ENCODE results near the gene MYO15A.

MYO15A gene

DNA sequence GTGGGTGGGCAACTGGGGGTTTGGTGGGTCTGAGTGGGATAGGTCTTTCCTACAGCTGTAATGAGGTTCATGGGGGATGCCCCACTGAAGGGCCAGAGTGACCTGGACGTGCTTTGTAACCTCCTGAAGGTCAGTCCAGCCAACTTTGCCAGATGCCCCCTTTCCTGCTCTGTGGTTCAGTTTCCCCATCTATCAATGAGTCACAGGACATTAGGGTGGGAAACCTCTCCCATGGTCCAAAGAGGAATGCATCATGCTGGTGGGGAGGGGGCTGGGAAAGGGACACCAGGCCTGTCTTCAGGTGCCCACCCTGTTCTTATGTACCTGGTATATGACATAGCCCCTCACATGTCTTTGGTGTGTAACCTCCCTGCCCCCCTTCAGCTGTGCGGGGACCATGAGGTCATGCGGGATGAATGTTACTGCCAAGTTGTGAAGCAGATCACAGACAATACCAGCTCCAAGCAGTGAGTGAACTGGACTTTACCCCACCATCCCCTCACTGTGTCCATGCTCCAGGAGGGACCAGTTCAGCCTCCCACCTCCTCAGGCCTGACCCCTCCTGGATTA is 51.1 kb downstream of the MYO15A start:
- Histone ChIP-seq H4K20me1 (ENCODE audit: insufficient read depth, low read length, poor library complexity, severe bottlenecking) (no peaks in the 10 kb centered on the region), H3K9ac (ENCODE audit: low read depth, low read length, poor library complexity, severe bottlenecking) (no peak overlapping the region), H3K4me3 (ENCODE audit: low read length, poor library complexity, severe bottlenecking) (no peak overlapping the region), H3K4me1 (ENCODE audit: insufficient read depth, low read length, poor library complexity, severe bottlenecking) (no peaks in the 10 kb centered on the region), H3K9me3 (ENCODE audit: insufficient read depth, low read depth, low read length) (no peaks in the 10 kb centered on the region), H3K36me3 (ENCODE audit: insufficient read depth, low read length) (no peaks in the 10 kb centered on the region), H3F3A (ENCODE audit: low read depth) (no peaks in the 10 kb centered on the region), H2AFZ (ENCODE audit: low read length) (no peak overlapping the region), H3K9me2 (replicated peaks; ENCODE audit: low read depth, low read length) (no peaks in the 10 kb centered on the region), H3K27me3 (ENCODE audit: insufficient read depth, low read length, poor library complexity, severe bottlenecking) (no peaks in the 10 kb centered on the region), H3K4me2 (ENCODE audit: low read depth, low read length, poor library complexity, severe bottlenecking) (no peak overlapping the region), H3K79me2 (ENCODE audit: insufficient read depth, low read length) (no peaks in the 10 kb centered on the region)
- TF ChIP-seq, protein P1, sequence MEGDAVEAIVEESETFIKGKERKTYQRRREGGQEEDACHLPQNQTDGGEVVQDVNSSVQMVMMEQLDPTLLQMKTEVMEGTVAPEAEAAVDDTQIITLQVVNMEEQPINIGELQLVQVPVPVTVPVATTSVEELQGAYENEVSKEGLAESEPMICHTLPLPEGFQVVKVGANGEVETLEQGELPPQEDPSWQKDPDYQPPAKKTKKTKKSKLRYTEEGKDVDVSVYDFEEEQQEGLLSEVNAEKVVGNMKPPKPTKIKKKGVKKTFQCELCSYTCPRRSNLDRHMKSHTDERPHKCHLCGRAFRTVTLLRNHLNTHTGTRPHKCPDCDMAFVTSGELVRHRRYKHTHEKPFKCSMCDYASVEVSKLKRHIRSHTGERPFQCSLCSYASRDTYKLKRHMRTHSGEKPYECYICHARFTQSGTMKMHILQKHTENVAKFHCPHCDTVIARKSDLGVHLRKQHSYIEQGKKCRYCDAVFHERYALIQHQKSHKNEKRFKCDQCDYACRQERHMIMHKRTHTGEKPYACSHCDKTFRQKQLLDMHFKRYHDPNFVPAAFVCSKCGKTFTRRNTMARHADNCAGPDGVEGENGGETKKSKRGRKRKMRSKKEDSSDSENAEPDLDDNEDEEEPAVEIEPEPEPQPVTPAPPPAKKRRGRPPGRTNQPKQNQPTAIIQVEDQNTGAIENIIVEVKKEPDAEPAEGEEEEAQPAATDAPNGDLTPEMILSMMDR (conservative IDR thresholded peaks at IDR 0.05; ENCODE audit: low read length), result no peak
- no peak for TF ChIP-seq EZH2phosphoT487 (IDR thresholded peaks at IDR 0.05; ENCODE audit: borderline replicate concordance)

DNA sequence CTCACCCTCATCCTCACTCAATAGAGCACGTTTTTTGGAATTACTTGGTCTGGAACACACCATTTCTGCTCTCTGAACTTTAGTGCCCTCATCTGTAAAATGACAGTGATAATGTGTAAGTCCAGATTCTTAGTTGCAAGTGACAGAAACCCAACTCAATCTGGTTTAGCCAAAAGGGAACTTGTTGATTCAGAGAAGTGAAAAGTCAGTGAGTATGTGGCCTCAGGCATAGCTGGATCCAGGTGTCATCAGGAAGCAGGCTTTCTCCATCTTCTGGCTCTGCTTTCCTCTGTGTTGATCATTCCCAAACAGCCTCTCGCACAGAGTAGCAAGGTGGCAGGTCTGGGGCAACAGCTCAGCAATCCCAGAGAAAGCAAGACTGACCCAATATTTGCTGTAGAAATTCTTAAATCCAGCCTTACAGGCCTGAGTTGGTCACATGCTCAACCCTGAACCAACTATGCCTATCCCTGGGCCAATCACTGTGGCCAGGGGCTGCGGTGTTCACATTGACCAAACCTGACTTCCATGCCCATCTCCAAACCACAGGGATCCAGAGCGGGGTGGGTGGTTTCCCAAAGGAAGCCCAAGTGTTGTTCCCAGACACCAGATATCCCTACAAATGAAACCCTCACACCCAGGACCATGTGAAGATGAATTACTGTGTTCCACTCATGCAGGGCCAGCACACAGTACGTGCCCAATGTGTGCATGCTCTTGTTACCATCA is 51.7 kb downstream of the MYO15A start:
- H3K79me2 ChIP-seq (ENCODE audit: insufficient read depth, low read length), result no peaks in the 10 kb centered on the region
- H3F3A ChIP-seq (ENCODE audit: low read depth), result no peaks in the 10 kb centered on the region
- TF ChIP-seq EZH2phosphoT487 (IDR thresholded peaks at IDR 0.05; ENCODE audit: borderline replicate concordance), result no peak
- TF ChIP-seq, protein P1 (conservative IDR thresholded peaks at IDR 0.05; ENCODE audit: low read length), result no peak
- H3K4me3 ChIP-seq (ENCODE audit: low read length, poor library complexity, severe bottlenecking), result no peak overlapping the region
- H3K36me3 ChIP-seq (ENCODE audit: insufficient read depth, low read length), result no peaks in the 10 kb centered on the region
- no peak overlapping the region for H3K4me2 ChIP-seq (ENCODE audit: low read depth, low read length, poor library complexity, severe bottlenecking)
- H3K9ac ChIP-seq (ENCODE audit: low read depth, low read length, poor library complexity, severe bottlenecking), result no peak overlapping the region
- no peaks in the 10 kb centered on the region for H3K9me3 ChIP-seq (ENCODE audit: insufficient read depth, low read depth, low read length)
- no peaks in the 10 kb centered on the region for H3K4me1 ChIP-seq (ENCODE audit: insufficient read depth, low read length, poor library complexity, severe bottlenecking)
- H4K20me1 ChIP-seq (ENCODE audit: insufficient read depth, low read length, poor library complexity, severe bottlenecking), result no peaks in the 10 kb centered on the region
- no peaks in the 10 kb centered on the region for H3K9me2 ChIP-seq (replicated peaks; ENCODE audit: low read depth, low read length)
- no peak overlapping the region for H2AFZ ChIP-seq (ENCODE audit: low read length)
- no peaks in the 10 kb centered on the region for H3K27me3 ChIP-seq (ENCODE audit: insufficient read depth, low read length, poor library complexity, severe bottlenecking)

DNA sequence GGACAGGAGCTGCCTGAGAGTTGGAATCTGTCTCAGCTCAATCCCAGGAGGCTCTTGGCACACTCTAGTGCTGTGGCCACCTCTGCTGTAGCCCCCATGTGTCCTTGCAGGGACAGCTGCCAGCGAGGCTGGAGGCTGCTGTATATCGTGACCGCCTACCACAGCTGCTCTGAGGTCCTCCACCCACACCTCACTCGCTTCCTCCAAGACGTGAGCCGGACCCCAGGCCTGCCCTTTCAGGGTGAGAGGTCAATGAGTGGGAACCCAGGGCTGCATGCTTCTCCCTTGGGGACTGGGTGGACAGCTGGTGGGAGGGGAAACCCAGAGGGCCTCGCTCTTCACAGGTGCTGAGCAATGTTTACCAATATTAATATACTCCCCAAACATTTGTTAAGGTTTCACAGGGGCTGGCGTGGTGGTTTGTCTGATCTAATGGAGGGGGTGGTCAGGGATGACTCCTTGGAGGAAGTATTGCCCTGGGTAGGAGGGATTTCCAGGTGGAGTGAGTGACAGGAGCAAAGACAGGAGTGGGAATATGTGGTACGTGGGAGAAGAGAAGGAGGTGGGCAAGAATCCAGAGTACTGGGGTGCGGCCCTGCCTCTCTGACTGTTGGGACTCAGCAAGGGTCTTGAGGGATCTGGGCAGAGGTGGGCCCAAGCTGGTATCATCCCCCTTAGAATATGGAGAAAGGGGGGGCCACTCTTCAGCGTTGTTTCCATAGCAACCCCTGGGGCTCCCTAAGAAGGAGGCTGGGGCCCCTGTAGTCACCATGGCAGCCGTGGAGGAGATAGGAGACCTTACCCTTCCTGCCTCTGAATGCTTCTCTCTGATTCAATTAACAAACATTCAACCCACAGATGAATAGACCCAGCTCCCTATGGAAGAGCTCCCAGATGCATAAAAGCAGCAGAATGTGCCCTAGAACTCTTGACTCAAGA is 52.9 kb downstream of the MYO15A start:
- H3K27me3 ChIP-seq (ENCODE audit: insufficient read depth, low read length, poor library complexity, severe bottlenecking), result no peaks in the 10 kb centered on the region
- no peak overlapping the region for H3K4me2 ChIP-seq (ENCODE audit: low read depth, low read length, poor library complexity, severe bottlenecking)
- H3K4me1 ChIP-seq (ENCODE audit: insufficient read depth, low read length, poor library complexity, severe bottlenecking), result no peaks in the 10 kb centered on the region
- no peaks in the 10 kb centered on the region for H3K9me2 ChIP-seq (replicated peaks; ENCODE audit: low read depth, low read length)
- no peak overlapping the region for H2AFZ ChIP-seq (ENCODE audit: low read length)
- H3K79me2 ChIP-seq (ENCODE audit: insufficient read depth, low read length), result no peaks in the 10 kb centered on the region
- no peaks in the 10 kb centered on the region for H3K36me3 ChIP-seq (ENCODE audit: insufficient read depth, low read length)
- H3K9me3 ChIP-seq (ENCODE audit: insufficient read depth, low read depth, low read length), result no peaks in the 10 kb centered on the region
- no peak overlapping the region for H3K4me3 ChIP-seq (ENCODE audit: low read length, poor library complexity, severe bottlenecking)
- H4K20me1 ChIP-seq (ENCODE audit: insufficient read depth, low read length, poor library complexity, severe bottlenecking), result no peaks in the 10 kb centered on the region
- no peak overlapping the region for H3K9ac ChIP-seq (ENCODE audit: low read depth, low read length, poor library complexity, severe bottlenecking)
- no peaks in the 10 kb centered on the region for H3F3A ChIP-seq (ENCODE audit: low read depth)
- no peak for TF ChIP-seq EZH2phosphoT487 (IDR thresholded peaks at IDR 0.05; ENCODE audit: borderline replicate concordance)
- TF ChIP-seq, protein P1 (conservative IDR thresholded peaks at IDR 0.05; ENCODE audit: low read length), result no peak

All from Loucy (cell line).